ENCODE measurements around the gene LMOD1. TPM values are rescaled to one million over a fixed set of nuclear protein-coding genes. Genes with fewer than 3 reads are reported as not detected.

Gene LMOD1
- 0.05 TPM in 1 of 5 replicates, not detected in the others for total RNA-seq (2022; extraction: Qiagen RNA extraction; ENCODE audit: low read depth)

DNA sequence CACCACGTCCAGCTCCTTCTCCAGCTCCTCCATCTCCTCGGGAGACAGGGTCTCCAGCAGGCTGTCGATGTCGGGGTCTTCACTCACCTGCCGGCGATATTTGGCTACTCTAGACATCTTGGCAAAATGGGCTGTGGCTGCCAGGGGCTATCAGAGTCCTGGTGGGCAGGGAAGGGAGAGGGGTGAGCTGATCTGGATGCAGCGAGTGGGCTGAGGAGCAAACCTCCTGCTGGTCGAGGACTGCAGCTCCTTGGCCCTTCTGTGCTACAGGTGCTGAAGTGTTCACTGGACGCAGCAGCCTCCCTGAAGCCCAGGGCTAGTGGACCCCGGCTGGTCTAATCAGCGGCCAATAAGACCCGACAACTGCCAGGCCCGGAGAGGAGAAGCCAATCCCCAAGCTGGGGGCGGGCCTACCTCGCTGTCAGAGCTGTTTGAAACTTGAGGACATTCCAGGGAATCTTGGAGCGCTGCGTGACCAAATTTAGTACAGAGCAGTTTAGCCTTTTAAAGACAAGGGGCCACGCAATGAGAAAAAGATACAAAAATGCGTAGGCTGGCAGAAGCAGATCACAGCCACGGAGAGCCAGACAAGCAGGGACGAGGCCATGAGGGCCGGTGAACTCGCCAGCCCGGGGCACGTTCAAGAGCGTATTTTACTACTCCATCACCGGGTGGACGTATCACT, at the start of gene LMOD1:
LMOD1 (minus strand) TSS at position 325 of the 685 bp plus-strand sequence; CDS start at position 117, 208 bp downstream.

GRCh38 chr1:201982623-201983379, 36.5 kb upstream of the LMOD1 start, which contains the start of gene RNPEP:
TSS of gene RNPEP (plus strand) at chr1:201982648. CDS start at chr1:201982667, 19 bp downstream.

GRCh38 chr1:201955009-201955728, 8.8 kb upstream of the LMOD1 start, which contains the start of gene TIMM17A:
TSS of gene TIMM17A (plus strand) at chr1:201955503. CDS start at chr1:201955527, 24 bp downstream.

GRCh38 chr1:201888282-201889089, 57.9 kb downstream of the LMOD1 start, which contains the start of gene SHISA4:
TSS of gene SHISA4 (plus strand) at chr1:201888898. CDS start at chr1:201888995, 97 bp downstream.

Other genes with a start within 250 kb of the LMOD1 start
- 23.7 to 45.8 TPM (median 40.1 TPM) in 5 replicates for gene IPO9, start 117.4 kb downstream of the LMOD1 start, total RNA-seq (2022; extraction: Qiagen RNA extraction; ENCODE audit: low read depth)
- 11.4 to 20.1 TPM (median 17.0 TPM) in 5 replicates for gene SHISA4, start 57.6 kb downstream of the LMOD1 start, total RNA-seq (2022; extraction: Qiagen RNA extraction; ENCODE audit: low read depth)
- 91.4 to 146 TPM (median 102 TPM) in 5 replicates for gene TIMM17A, start 9.0 kb upstream of the LMOD1 start, total RNA-seq (2022; extraction: Qiagen RNA extraction; ENCODE audit: low read depth)
- 85.2 to 91.6 TPM (median 88.6 TPM) in 5 replicates for gene RNPEP, start 36.1 kb upstream of the LMOD1 start, total RNA-seq (2022; extraction: Qiagen RNA extraction; ENCODE audit: low read depth)
- 217 to 287 TPM (median 256 TPM) in 5 replicates for gene ELF3, start 64.0 kb upstream of the LMOD1 start, total RNA-seq (2022; extraction: Qiagen RNA extraction; ENCODE audit: low read depth)
- 0.14 to 0.19 TPM (median 0.16 TPM) in 5 replicates for gene GPR37L1, start 176.4 kb upstream of the LMOD1 start, total RNA-seq (2022; extraction: Qiagen RNA extraction; ENCODE audit: low read depth)
- 39.9 to 52.8 TPM (median 47.6 TPM) in 5 replicates for gene ARL8A, start 198.2 kb upstream of the LMOD1 start, total RNA-seq (2022; extraction: Qiagen RNA extraction; ENCODE audit: low read depth)
- gene PTPN7, start 214.1 kb upstream of the LMOD1 start, total RNA-seq (2022; extraction: Qiagen RNA extraction; ENCODE audit: low read depth), result 0.13 TPM in 1 of 5 replicates, not detected in the others
- 0.38 to 1.1 TPM (median 0.74 TPM) in 5 replicates for gene LGR6, start 247.3 kb upstream of the LMOD1 start, total RNA-seq (2022; extraction: Qiagen RNA extraction; ENCODE audit: low read depth)